GM23338 (cell line): Measurements from ENCODE around the gene CORO2A. TPM values are rescaled to one million over a fixed set of nuclear protein-coding genes. Genes with fewer than 3 reads are reported as not detected.
A peak's percentile ranks its signal among the peaks of the same experiment; 100 is the strongest.

ENCODE experiments used
- ATAC-seq: fragments of 200-7000 bp; cut with Tn5 transposase; 3 replicates; pipeline ENCODE4 v1.9.1; 2020
- DNase-seq: peaks from one replicate; pipeline ENCODE4 v3.0.0-alpha.2; 2015; ENCODE audit warnings: low spot score
- H2AFZ ChIP-seq: fragments of 200-600 bp; sonication (generic); 2 replicates; pipeline ENCODE4 v1.8.0; 2016; ENCODE audit warnings: antibody characterized with exemption, mild to moderate bottlenecking, moderate library complexity
- H3F3A ChIP-seq: fragments of 200-600 bp; sonication (generic); replicated peaks from 2 replicates; pipeline ENCODE4 v1.8.0; 2017; ENCODE audit warnings: antibody characterized with exemption, mixed run types, low read depth
- H3K27ac ChIP-seq: fragments of 200-600 bp; sonication (generic); 2 replicates; pipeline ENCODE4 v1.6.1; 2016; ENCODE audit warnings: low read depth
- H3K27me3 ChIP-seq: fragments of 200-600 bp; sonication (generic); 2 replicates; pipeline ENCODE4 v1.8.0; 2016; ENCODE audit warnings: mild to moderate bottlenecking, mixed run types, moderate library complexity; ENCODE audit not compliant: insufficient read depth
- H3K36me3 ChIP-seq: fragments of 200-600 bp; sonication (generic); 2 replicates; pipeline ENCODE4 v1.8.0; 2016; ENCODE audit warnings: mild to moderate bottlenecking; ENCODE audit not compliant: insufficient read depth
- H3K4me1 ChIP-seq: fragments of 200-600 bp; sonication (generic); 2 replicates; pipeline ENCODE4 v1.8.0; 2016; ENCODE audit warnings: mild to moderate bottlenecking, moderate library complexity; ENCODE audit not compliant: insufficient read depth
- H3K4me2 ChIP-seq: fragments of 200-600 bp; sonication (generic); 2 replicates; pipeline ENCODE4 v1.7.1; 2017; ENCODE audit warnings: mixed run types
- H3K4me3 ChIP-seq: fragments of 200-600 bp; sonication (generic); 2 replicates; pipeline ENCODE4 v1.6.1; 2016; ENCODE audit warnings: mixed run types
- H3K79me2 ChIP-seq: fragments of 200-600 bp; sonication (generic); replicated peaks from 2 replicates; pipeline ENCODE4 v1.8.0; 2017; ENCODE audit warnings: mild to moderate bottlenecking; ENCODE audit not compliant: insufficient read depth
- H3K9me2 ChIP-seq: fragments of 200-600 bp; sonication (generic); 2 replicates; pipeline ENCODE4 v1.8.0; 2017; ENCODE audit not compliant: insufficient read depth
- H4K20me1 ChIP-seq: fragments of 200-600 bp; sonication (generic); replicated peaks from 2 replicates; pipeline ENCODE4 v1.8.0; 2017; ENCODE audit warnings: mild to moderate bottlenecking; ENCODE audit not compliant: insufficient read depth
- H3K27ac Mint-ChIP-seq: 2 replicates; pipeline ENCODE4 v1.8.0; 2020; ENCODE audit warnings: inconsistent platforms, mild to moderate bottlenecking, moderate library complexity, mixed read lengths
- H3K27me3 Mint-ChIP-seq: 3 replicates; pipeline ENCODE4 v1.8.0; 2022; ENCODE audit warnings: low read depth, mild to moderate bottlenecking, moderate library complexity, mixed read lengths, inconsistent platforms; ENCODE audit not compliant: insufficient read depth, poor library complexity
- H3K36me3 Mint-ChIP-seq: 3 replicates; pipeline ENCODE4 v1.8.0; 2021; ENCODE audit warnings: low read depth, mild to moderate bottlenecking, inconsistent platforms, moderate library complexity, mixed read lengths
- H3K4me1 Mint-ChIP-seq: 3 replicates; pipeline ENCODE4 v1.8.0; 2020; ENCODE audit warnings: mild to moderate bottlenecking, inconsistent platforms, mixed read lengths
- H3K4me3 Mint-ChIP-seq: 3 replicates; pipeline ENCODE4 v1.8.0; 2021; ENCODE audit warnings: moderate library complexity, mild to moderate bottlenecking, inconsistent platforms, mixed read lengths
- H3K9me3 Mint-ChIP-seq: 3 replicates; pipeline ENCODE4 v1.8.0; 2020; ENCODE audit warnings: moderate library complexity, mild to moderate bottlenecking, inconsistent platforms, mixed read lengths
- CREB1 ChIP-seq: fragments of 250-450 bp; sonication (Bioruptor Pico); IDR thresholded peaks from 2 replicates; pipeline ENCODE4 v1.5.0; 2020; ENCODE audit warnings: low read depth, mild to moderate bottlenecking, moderate library complexity
- CTCF ChIP-seq, 2 experiments: fragments of 200-600 bp in 1 of 2; sonication (generic) in 1 of 2; conservative IDR thresholded peaks; 2 replicates each; pipeline versions ENCODE4 v1.5.1 to v1.6.1; 2016 to 2017; ENCODE audit warnings: antibody characterized with exemption in 2 of 2, low read depth in 2 of 2, mild to moderate bottlenecking in 2 of 2, moderate library complexity in 1 of 2
- ETS1 ChIP-seq: IDR thresholded peaks from 2 replicates; pipeline ENCODE4 v1.6.1; 2016; ENCODE audit warnings: antibody characterized with exemption
- EZH2 ChIP-seq: fragments of 200-600 bp; sonication (generic); IDR thresholded peaks from one replicate; pipeline ENCODE4 v1.8.0; 2017; ENCODE audit warnings: antibody characterized with exemption, mild to moderate bottlenecking, low read depth; ENCODE audit not compliant: unreplicated experiment
- EZH2phosphoT487 ChIP-seq: fragments of 200-600 bp; sonication (generic); IDR thresholded peaks from one replicate; pipeline ENCODE4 v1.8.1; 2018; ENCODE audit warnings: antibody characterized with exemption; ENCODE audit not compliant: unreplicated experiment
- JUNB ChIP-seq: IDR thresholded peaks from one replicate; pipeline ENCODE4 v1.6.1; 2016; ENCODE audit warnings: antibody characterized with exemption; ENCODE audit not compliant: unreplicated experiment
- NANOG ChIP-seq: IDR thresholded peaks from 2 replicates; pipeline ENCODE4 v1.6.1; 2016; ENCODE audit warnings: antibody characterized with exemption, borderline replicate concordance
- POLR2AphosphoS5 ChIP-seq: IDR thresholded peaks from 2 replicates; pipeline ENCODE4 v1.6.1; 2016; ENCODE audit warnings: antibody characterized with exemption, low read depth
- REST ChIP-seq: IDR thresholded peaks from one replicate; pipeline ENCODE4 v1.6.1; 2018; ENCODE audit warnings: antibody characterized with exemption; ENCODE audit not compliant: unreplicated experiment
- STAT1 ChIP-seq: IDR thresholded peaks from one replicate; pipeline ENCODE4 v1.6.1; 2016; ENCODE audit warnings: antibody characterized with exemption; ENCODE audit not compliant: unreplicated experiment
- ZNF114 ChIP-seq: fragments of 250-450 bp; sonication (Bioruptor Pico); IDR thresholded peaks from 2 replicates; pipeline ENCODE4 v1.5.0; 2020; ENCODE audit warnings: mild to moderate bottlenecking, moderate library complexity
- ZNF331 ChIP-seq: fragments of 250-450 bp; sonication (Bioruptor Pico); IDR thresholded peaks from 2 replicates; pipeline ENCODE4 v1.5.0; 2020; ENCODE audit warnings: low read depth, mild to moderate bottlenecking, moderate library complexity
- ZNF462 ChIP-seq: fragments of 250-450 bp; sonication (Bioruptor Pico); IDR thresholded peaks from 2 replicates; pipeline ENCODE4 v1.5.0; 2020; ENCODE audit warnings: mild to moderate bottlenecking, moderate library complexity
- polyA plus RNA-seq: library from polyadenylated mRNA; unstranded; fragments of >200 nt; fragmentation: Nextera tagmentation; extraction: Ambion mirVana; gene quantifications from 2 replicates; pipeline ENCODE4 v1.2.1, GENCODE V29; 2016
- total RNA-seq: library from RNA; depleted of rRNA; stranded (reverse); fragments of >200 nt; shearing (Covaris generic); gene quantifications from 2 replicates; pipeline ENCODE4 v1.2.3, GENCODE V29; 2014

The CORO2A gene
- total and polyA plus RNA-seq, 2 experiments from 2014 or later = 12.9 to 27.6 TPM

GRCh38 chr9:98227883-98228282 is 35.4 kb upstream of the CORO2A start:
- Histone ChIP-seq H2AFZ (no peak overlapping the region), H3F3A (no peaks in the 10 kb centered on the region), H3K4me2 (no peak overlapping the region), H3K4me3 (no peak overlapping the region), H3K36me3 (no peaks in the 10 kb centered on the region), H4K20me1 (no peaks in the 10 kb centered on the region; the same call in 1 of the 2 replicates), H3K9me2 (no peaks in the 10 kb centered on the region), H3K4me1 (no peaks in the 10 kb centered on the region), H3K79me2 (no peaks in the 10 kb centered on the region), H3K27ac (0 out of 2 replicates have a peak overlapping the region, but pooled peaks have one; percentile 55), H3K27me3 (no peaks in the 10 kb centered on the region)
- no peak overlapping the region for H3K27ac Mint-ChIP-seq
- no peaks in the 10 kb centered on the region for H3K9me3 Mint-ChIP-seq
- no peak overlapping the region for H3K4me3 Mint-ChIP-seq
- H3K36me3 Mint-ChIP-seq = peaks cover 13% of the 10 kb centered on the region; the same call in 2 of the 3 replicates
- ATAC-seq (no peak), DNase-seq (no peak)
- peaks cover 2% of the 10 kb centered on the region for H3K27me3 Mint-ChIP-seq
- H3K4me1 Mint-ChIP-seq = peaks cover 4% of the 10 kb centered on the region; the same call in 2 of the 3 replicates
- TF ChIP-seq JUNB = no peak
- TF ChIP-seq REST = no peak
- TF ChIP-seq POLR2AphosphoS5 = no peak
- no peak for TF ChIP-seq EZH2
- TF ChIP-seq ZNF331 = no peak
- TF ChIP-seq ETS1 = no peak
- TF ChIP-seq CREB1 (CRISPR knock-in tag) = no peak
- TF ChIP-seq ZNF114 (CRISPR knock-in tag) = no peak
- TF ChIP-seq EZH2phosphoT487 = no peak
- TF ChIP-seq CTCF (conservative IDR thresholded peaks at IDR 0.05; ENCODE audit: low read depth in 2 of 2) = no peak
- no peak for TF ChIP-seq STAT1
- no peak for TF ChIP-seq NANOG
- no peak for TF ChIP-seq ZNF462 (CRISPR knock-in tag)
